ENCODE data around the gene BTBD2. TPM values are rescaled to one million over a fixed set of nuclear protein-coding genes. Genes with fewer than 3 reads are reported as not detected.

The BTBD2 gene
- total RNA-seq, 1 experiment from 2014 or later = 110 TPM

GRCh38 chr19:2010135-2010668 lies 5.3 kb downstream of the BTBD2 start:
- no peak overlapping the region for H4K5ac ChIP-seq (ENCODE audit: insufficient read length, low read depth, low read length)
- H3K27me3 ChIP-seq (ENCODE audit: insufficient read depth, low read length) = no peaks in the 10 kb centered on the region
- no peaks in the 10 kb centered on the region for H3K79me1 ChIP-seq (ENCODE audit: insufficient read depth, low read depth, low read length, poor library complexity, severe bottlenecking)
- H3K18ac ChIP-seq (ENCODE audit: insufficient read length, low read depth, low read length) = no peak overlapping the region
- no peak overlapping the region for H3K27ac ChIP-seq (ENCODE audit: insufficient read length, low read depth, low read length)
- no peak overlapping the region for H3K4me2 ChIP-seq (ENCODE audit: insufficient read depth, insufficient read length, low read length)
- Mint-ChIP-seq H3K4me3 (no peak overlapping the region), H3K36me3 (ENCODE audit: insufficient read depth in 1 of 3, low read depth in 3 of 3) (peaks cover 22 to 33% (median 32%) of the 10 kb centered on the region in 3 experiments; a peak in 6 of 7 replicates), H3K27ac (no peak overlapping the region), H3K4me1 (peaks cover 5 to 12% of the 10 kb centered on the region in 2 experiments; a peak in 3 of 4 replicates), H3K27me3 (ENCODE audit: low read depth) (no peaks in the 10 kb centered on the region), H3K9me3 (no peaks in the 10 kb centered on the region; a peak in 2 of 5 replicates)
- no peaks in the 10 kb centered on the region for H4K20me1 ChIP-seq (ENCODE audit: control insufficient read depth, insufficient read depth, insufficient read length)
- no peaks in the 10 kb centered on the region for H3K4me1 ChIP-seq (ENCODE audit: insufficient read depth, low read length)
- no peak overlapping the region for H2BK12ac ChIP-seq (ENCODE audit: insufficient read length, low read depth, low read length)
- DNase-seq = no peak
- H3T11ph ChIP-seq (ENCODE audit: low read length) = no peak overlapping the region
- no peak overlapping the region for H3K4ac ChIP-seq (ENCODE audit: low read depth, low read length)
- no CpG with 5 or more reads among the region's 20 CpGs for WGBS (ENCODE audit: extremely low coverage, insufficient read length, low lambda C conversion rate)
- no peak overlapping the region for H2AK5ac ChIP-seq (ENCODE audit: insufficient read length, low read length)
- no peak overlapping the region for H2BK120ac ChIP-seq (ENCODE audit: low read depth, low read length, poor library complexity, severe bottlenecking)
- TF ChIP-seq, protein P1, sequence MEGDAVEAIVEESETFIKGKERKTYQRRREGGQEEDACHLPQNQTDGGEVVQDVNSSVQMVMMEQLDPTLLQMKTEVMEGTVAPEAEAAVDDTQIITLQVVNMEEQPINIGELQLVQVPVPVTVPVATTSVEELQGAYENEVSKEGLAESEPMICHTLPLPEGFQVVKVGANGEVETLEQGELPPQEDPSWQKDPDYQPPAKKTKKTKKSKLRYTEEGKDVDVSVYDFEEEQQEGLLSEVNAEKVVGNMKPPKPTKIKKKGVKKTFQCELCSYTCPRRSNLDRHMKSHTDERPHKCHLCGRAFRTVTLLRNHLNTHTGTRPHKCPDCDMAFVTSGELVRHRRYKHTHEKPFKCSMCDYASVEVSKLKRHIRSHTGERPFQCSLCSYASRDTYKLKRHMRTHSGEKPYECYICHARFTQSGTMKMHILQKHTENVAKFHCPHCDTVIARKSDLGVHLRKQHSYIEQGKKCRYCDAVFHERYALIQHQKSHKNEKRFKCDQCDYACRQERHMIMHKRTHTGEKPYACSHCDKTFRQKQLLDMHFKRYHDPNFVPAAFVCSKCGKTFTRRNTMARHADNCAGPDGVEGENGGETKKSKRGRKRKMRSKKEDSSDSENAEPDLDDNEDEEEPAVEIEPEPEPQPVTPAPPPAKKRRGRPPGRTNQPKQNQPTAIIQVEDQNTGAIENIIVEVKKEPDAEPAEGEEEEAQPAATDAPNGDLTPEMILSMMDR (conservative IDR thresholded peaks at IDR 0.05) = no peak
- no peak overlapping the region for H2AFZ ChIP-seq (ENCODE audit: low read length)
- no peak overlapping the region for H3K14ac ChIP-seq (ENCODE audit: insufficient read depth, low read length)
- H3K56ac ChIP-seq (ENCODE audit: insufficient read length, low read depth, low read length) = no peak overlapping the region
- no peak overlapping the region for H2BK15ac ChIP-seq (ENCODE audit: low read depth, low read length)
- no peak overlapping the region for H2BK20ac ChIP-seq (ENCODE audit: low read depth, low read length, poor library complexity, severe bottlenecking)
- no peak overlapping the region for H3K9ac ChIP-seq (ENCODE audit: extremely low read depth, insufficient read length, low read length)
- H3K23me2 ChIP-seq (ENCODE audit: insufficient read length, low read depth, low read length, poor library complexity, severe bottlenecking) = peaks cover 4% of the 10 kb centered on the region
- no peak overlapping the region for H4K8ac ChIP-seq (replicated peaks; ENCODE audit: insufficient read length, low read depth, low read length)
- H3K23ac ChIP-seq (ENCODE audit: insufficient read length, low read depth, low read length) = no peak overlapping the region
- no peaks in the 10 kb centered on the region; the same call in 1 of the 2 replicates for H3K79me2 ChIP-seq (ENCODE audit: insufficient read depth, low read length)
- no peak overlapping the region for H4K91ac ChIP-seq (ENCODE audit: insufficient read length, low read depth, low read length)
- no peaks in the 10 kb centered on the region for H3K9me3 ChIP-seq (ENCODE audit: control insufficient read depth, low read depth, low read length)
- H2BK5ac ChIP-seq (ENCODE audit: insufficient read length, low read length) = no peak overlapping the region
